Right lobe of liver (tissue), 4 donors: ENCODE measurements around the gene HNRNPH3.
"Not testable (repeated sequence)": the region's sequence is repeated elsewhere in the genome, so short reads cannot be mapped to it uniquely, and the experiment has no call there.

Experiments used
- CTCF ChIP-seq, 4 donors: fragments of 200-600 bp in 3 of 4; fragments of 450-650 bp in 1 of 4; IDR thresholded peaks; one replicate each; pipeline versions ENCODE4 v1.5.1 to v1.8.0; 2016 to 2022; ENCODE audit warnings: antibody characterized with exemption in 4 of 4, mild to moderate bottlenecking in 2 of 4
- POLR2A ChIP-seq: fragments of 450-650 bp; IDR thresholded peaks from one replicate; pipeline ENCODE4 v1.6.1; 2017; ENCODE audit warnings: antibody characterized with exemption, mild to moderate bottlenecking
- donor health status: DM: no; HTN: no; CAD: no.
- donor health status: DM: no; HTN: no; CAD: no.
- donor health status: DM: no; HTN: yes; CAD: no.

GRCh38 chr10:68324396-68324795 is 7.5 kb upstream of the HNRNPH3 start:
- TF ChIP-seq CTCF (IDR thresholded peaks at IDR 0.05); POLR2A: not testable (repeated sequence)
